Measurements from ENCODE around the gene PAX5. TPM values are rescaled to one million over a fixed set of nuclear protein-coding genes. Genes with fewer than 3 reads are reported as not detected.

Gene PAX5
- total RNA-seq, 4 donors from 2014 or later: 0.95 to 61.9 (median 3.6) TPM; not detected in 1

GRCh38 chr9:36897019-36897418 lies 137.0 kb downstream of the PAX5 start:
- no peak for TF ChIP-seq POLR2A (IDR thresholded peaks at IDR 0.05)
- TF ChIP-seq, protein P1, sequence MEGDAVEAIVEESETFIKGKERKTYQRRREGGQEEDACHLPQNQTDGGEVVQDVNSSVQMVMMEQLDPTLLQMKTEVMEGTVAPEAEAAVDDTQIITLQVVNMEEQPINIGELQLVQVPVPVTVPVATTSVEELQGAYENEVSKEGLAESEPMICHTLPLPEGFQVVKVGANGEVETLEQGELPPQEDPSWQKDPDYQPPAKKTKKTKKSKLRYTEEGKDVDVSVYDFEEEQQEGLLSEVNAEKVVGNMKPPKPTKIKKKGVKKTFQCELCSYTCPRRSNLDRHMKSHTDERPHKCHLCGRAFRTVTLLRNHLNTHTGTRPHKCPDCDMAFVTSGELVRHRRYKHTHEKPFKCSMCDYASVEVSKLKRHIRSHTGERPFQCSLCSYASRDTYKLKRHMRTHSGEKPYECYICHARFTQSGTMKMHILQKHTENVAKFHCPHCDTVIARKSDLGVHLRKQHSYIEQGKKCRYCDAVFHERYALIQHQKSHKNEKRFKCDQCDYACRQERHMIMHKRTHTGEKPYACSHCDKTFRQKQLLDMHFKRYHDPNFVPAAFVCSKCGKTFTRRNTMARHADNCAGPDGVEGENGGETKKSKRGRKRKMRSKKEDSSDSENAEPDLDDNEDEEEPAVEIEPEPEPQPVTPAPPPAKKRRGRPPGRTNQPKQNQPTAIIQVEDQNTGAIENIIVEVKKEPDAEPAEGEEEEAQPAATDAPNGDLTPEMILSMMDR (IDR thresholded peaks at IDR 0.05): no peak
- DNase-seq: peak in 1 of 3 donors; percentile 2
- Histone ChIP-seq H3K27ac (no peak overlapping the region), H3K4me1 (no peaks in the 10 kb centered on the region), H3K36me3 (no peaks in the 10 kb centered on the region), H3K9me3 (no peaks in the 10 kb centered on the region), H3K27me3 (no peaks in the 10 kb centered on the region), H3K4me3 (no peak overlapping the region)

- Histone ChIP-seq H3K36me3 (no peaks in the 10 kb centered on the region), H3K4me3 (no peak overlapping the region), H3K9me3 (no peaks in the 10 kb centered on the region), H3K4me1 (no peaks in the 10 kb centered on the region), H3K27me3 (no peaks in the 10 kb centered on the region), H3K27ac (no peak overlapping the region)
- TF ChIP-seq POLR2A (IDR thresholded peaks at IDR 0.05): no peak
- TF ChIP-seq, protein P1 (IDR thresholded peaks at IDR 0.05): no peak
- peak in 1 of 3 donors; percentile 1 for DNase-seq
Measured at GRCh38 chr9:36896296-36896695, 137.8 kb downstream of the PAX5 start.

DNA sequence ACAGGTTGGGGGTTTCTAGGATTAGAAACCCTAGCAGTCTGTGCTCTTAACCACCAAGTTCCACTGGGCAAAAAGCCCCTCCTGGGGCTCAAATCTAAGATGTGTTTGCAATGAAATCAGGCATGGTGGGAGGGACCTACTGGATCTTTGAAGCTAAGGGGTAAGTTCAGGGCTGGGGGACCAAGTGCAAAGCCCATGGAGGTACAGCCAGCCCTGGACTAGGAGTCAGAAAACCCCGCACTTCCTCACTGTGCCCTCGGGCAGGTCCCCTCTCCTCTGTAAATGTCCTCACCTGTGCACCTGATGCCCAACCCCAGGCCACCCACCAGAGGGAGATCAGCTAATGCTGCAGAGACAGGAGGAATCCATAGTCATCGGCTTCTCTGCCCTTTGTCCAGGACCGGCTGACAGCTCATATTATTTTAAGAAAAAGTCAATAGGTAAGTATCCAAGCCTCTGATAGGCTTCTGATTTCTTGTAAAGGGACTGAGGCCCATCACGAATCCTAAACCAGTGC lies 138.3 kb downstream of the PAX5 start:
- no peaks in the 10 kb centered on the region for H3K4me1 ChIP-seq
- TF ChIP-seq, protein P1 (IDR thresholded peaks at IDR 0.05): no peak
- TF ChIP-seq POLR2A (IDR thresholded peaks at IDR 0.05): no peak
- no peak overlapping the region for H3K27ac ChIP-seq
- DNase-seq: peak in 1 of 3 donors; percentile 10
- no peaks in the 10 kb centered on the region for H3K36me3 ChIP-seq
- H3K27me3 ChIP-seq: no peaks in the 10 kb centered on the region
- H3K4me3 ChIP-seq: no peak overlapping the region
- H3K9me3 ChIP-seq: no peaks in the 10 kb centered on the region

DNA sequence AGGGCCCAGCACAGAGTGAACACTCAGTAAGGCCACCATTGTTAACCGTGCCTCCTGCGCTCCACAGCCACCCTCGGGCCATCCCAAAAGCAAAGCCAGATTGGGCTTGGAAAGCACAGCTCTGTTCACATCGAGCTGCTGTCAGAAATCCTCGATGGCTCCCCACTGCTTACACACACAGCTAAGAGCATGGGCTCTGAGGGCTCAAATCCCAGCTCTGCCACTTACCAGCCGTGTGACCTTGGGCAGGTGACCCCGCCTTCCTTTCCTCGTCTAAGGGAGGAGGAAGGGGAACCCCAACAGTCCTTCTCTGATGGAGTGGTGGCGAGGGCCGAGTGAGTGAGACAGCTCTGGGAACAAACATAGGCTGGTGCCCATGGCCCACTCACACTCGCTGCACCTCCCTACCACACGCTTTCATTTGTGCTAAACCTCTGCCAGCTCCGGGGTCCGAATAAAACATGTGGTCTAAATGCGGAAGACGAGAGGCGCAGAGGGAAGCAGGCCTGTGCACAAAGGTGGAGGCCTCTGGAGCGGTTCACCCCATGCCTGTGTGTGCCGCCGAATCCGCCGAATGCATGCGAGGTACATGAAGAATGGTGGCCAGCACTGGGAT lies 139.3 kb downstream of the PAX5 start:
- peak in 1 of 3 donors; percentile 7 for DNase-seq
- Histone ChIP-seq H3K4me1 (no peaks in the 10 kb centered on the region), H3K4me3 (no peak overlapping the region), H3K9me3 (no peaks in the 10 kb centered on the region), H3K36me3 (no peaks in the 10 kb centered on the region), H3K27ac (no peak overlapping the region), H3K27me3 (no peaks in the 10 kb centered on the region)
- TF ChIP-seq, protein P1 (IDR thresholded peaks at IDR 0.05): no peak
- no peak for TF ChIP-seq POLR2A (IDR thresholded peaks at IDR 0.05)

DNA sequence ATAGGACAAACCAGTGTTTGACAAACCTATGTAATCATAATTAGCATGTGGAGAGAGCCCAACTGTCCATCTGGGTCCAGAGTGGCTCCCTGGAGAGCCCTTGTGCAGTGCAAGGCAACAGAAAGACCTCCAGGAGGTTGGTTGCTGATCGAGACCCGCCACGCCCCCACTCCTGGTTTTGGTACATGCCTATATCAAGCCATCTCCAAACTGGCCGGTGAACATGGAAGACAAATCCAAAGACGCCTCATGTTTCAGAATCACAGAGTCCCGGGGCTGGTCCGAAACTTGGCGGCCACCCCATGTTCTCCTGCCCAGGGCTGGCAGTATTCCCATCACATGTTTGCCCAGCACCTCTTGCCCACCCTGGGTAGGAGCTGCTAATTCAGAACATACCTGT lies 140.2 kb downstream of the PAX5 start:
- Histone ChIP-seq H3K27ac (no peak overlapping the region), H3K4me3 (no peak overlapping the region), H3K27me3 (no peaks in the 10 kb centered on the region), H3K9me3 (no peaks in the 10 kb centered on the region), H3K4me1 (no peaks in the 10 kb centered on the region), H3K36me3 (no peaks in the 10 kb centered on the region)
- DNase-seq: peak in 2 of 3 donors; percentile 15 to 41
- TF ChIP-seq, protein P1 (IDR thresholded peaks at IDR 0.05): no peak
- no peak for TF ChIP-seq POLR2A (IDR thresholded peaks at IDR 0.05)
